HL-60/S4 treated with phorbol 12-myristate 13-acetate at 8.2 ng/mL for 4 days and 3 days (cell line): ENCODE data around the gene VCAN.

Source experiments
- in situ Hi-C: fragments of 300-500 bp; cut with MboI; formaldehyde crosslinking; loops from 2 replicates; pipeline ENCODE4 v1.15.0; 2022; ENCODE audit warnings: low sequenced_read_pairs

The VCAN gene

GRCh38 chr5:83527722-83528438 is 56.3 kb downstream of the VCAN start:
- in situ Hi-C loops = no loop called here

- in situ Hi-C loops = no loop called here
Measured at GRCh38 chr5:83528439-83528769, 56.9 kb downstream of the VCAN start.

GRCh38 chr5:83530193-83530592 is 58.6 kb downstream of the VCAN start:
- in situ Hi-C loops = no loop called here

GRCh38 chr5:83531661-83532060 is 60.1 kb downstream of the VCAN start:
- in situ Hi-C loops = no loop called here

- in situ Hi-C loops = no loop called here
Measured at GRCh38 chr5:83538786-83539462, 67.4 kb downstream of the VCAN start.

GRCh38 chr5:83539463-83539790 is 67.9 kb downstream of the VCAN start:
- in situ Hi-C loops = no loop called here

GRCh38 chr5:83540105-83540504 is 68.6 kb downstream of the VCAN start:
- in situ Hi-C loops = no loop called here

- in situ Hi-C loops = no loop called here
Measured at GRCh38 chr5:83540783-83541182, 69.2 kb downstream of the VCAN start.

GRCh38 chr5:83542839-83543238 is 71.3 kb downstream of the VCAN start:
- in situ Hi-C loops = no loop called here

- in situ Hi-C loops = no loop called here
Measured at GRCh38 chr5:83543898-83544297, 72.4 kb downstream of the VCAN start.

- in situ Hi-C loops = no loop called here
Measured at GRCh38 chr5:83547161-83547560, 75.6 kb downstream of the VCAN start.

GRCh38 chr5:83547889-83548288 is 76.3 kb downstream of the VCAN start:
- in situ Hi-C loops = no loop called here

GRCh38 chr5:83548581-83548980 is 77.0 kb downstream of the VCAN start:
- in situ Hi-C loops = no loop called here

- in situ Hi-C loops = no loop called here
Measured at GRCh38 chr5:83549076-83549475, 77.5 kb downstream of the VCAN start.

GRCh38 chr5:83549674-83550073 is 78.1 kb downstream of the VCAN start:
- in situ Hi-C loops = no loop called here

- in situ Hi-C loops = no loop called here
Measured at GRCh38 chr5:83551821-83552220, 80.3 kb downstream of the VCAN start.

- in situ Hi-C loops = no loop called here
Measured at GRCh38 chr5:83552275-83552674, 80.7 kb downstream of the VCAN start.

- in situ Hi-C loops = no loop called here
Measured at GRCh38 chr5:83553000-83553486, 81.5 kb downstream of the VCAN start.

- in situ Hi-C loops = no loop called here
Measured at GRCh38 chr5:83554133-83554532, 82.6 kb downstream of the VCAN start.

GRCh38 chr5:83554686-83555085 is 83.1 kb downstream of the VCAN start:
- in situ Hi-C loops = no loop called here

- in situ Hi-C loops = no loop called here
Measured at GRCh38 chr5:83555263-83555662, 83.7 kb downstream of the VCAN start.

- in situ Hi-C loops = no loop called here
Measured at GRCh38 chr5:83556190-83556589, 84.6 kb downstream of the VCAN start.
